ENCODE data around the gene ARL5B.
"Not testable (repeated sequence)": the region's sequence is repeated elsewhere in the genome, so short reads cannot be mapped to it uniquely, and the experiment has no call there.

The ARL5B gene, protein sequence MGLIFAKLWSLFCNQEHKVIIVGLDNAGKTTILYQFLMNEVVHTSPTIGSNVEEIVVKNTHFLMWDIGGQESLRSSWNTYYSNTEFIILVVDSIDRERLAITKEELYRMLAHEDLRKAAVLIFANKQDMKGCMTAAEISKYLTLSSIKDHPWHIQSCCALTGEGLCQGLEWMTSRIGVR

DNA sequence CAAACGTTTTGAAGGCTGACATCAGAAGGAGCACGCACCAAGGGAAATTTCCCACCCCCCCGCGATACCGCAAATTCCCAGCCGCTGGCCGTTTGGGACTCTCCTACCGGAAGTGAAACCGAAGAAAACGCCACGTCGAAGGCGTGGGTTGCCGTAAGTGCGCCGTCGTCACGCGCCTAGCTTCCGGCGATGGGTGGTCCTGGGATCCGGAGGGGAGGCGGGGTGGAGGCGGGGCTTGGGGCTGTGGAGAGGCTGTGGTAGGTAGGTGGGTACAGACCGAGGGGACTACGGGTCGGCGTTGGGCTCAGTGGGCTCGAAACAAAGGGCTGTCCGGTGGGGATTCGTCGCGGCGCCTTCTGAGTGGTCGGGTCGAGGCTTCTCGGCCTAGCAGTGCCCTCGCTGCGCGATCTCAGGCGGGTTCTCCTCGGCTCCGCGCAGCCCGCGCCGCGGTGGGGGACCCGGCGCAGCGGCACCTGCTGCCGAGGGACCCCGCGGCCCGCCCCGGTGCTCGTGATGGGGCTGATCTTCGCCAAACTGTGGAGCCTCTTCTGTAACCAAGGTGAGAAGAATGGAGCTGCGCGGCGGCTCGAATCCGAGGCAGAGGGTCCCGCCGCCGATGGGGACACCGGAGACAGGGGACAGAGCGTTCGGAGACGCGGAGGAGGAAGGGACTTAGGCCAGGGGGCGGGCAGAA lies at the start of gene ARL5B:
ARL5B (plus strand) TSS at position 307 of the 694 bp plus-strand sequence; CDS start at position 514, 207 bp downstream.
- DNase-seq (ENCODE audit: low read depth, low spot score), result peak; percentile 93

DNA sequence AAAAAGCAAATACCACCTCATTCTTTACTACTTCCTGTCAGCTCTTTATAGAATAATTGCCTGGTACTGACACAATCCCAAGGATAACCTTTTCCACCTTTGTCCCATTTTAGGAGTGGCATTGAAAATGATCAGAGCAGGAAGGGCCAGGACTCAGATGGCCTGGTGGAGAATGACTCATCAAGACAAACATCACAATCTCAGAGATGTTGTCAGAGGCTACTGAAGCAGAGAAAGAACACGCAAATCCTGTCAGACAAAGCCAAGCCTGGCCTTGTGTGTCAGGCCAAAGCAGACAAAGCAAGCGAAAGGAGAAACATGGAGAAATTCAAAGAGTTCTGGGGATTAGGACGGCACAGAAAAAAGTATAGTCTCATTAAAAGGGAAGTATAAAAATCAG lies 48.7 kb upstream of the ARL5B start:
- DNase-seq (ENCODE audit: low read depth, low spot score), result peak; percentile 33

DNA sequence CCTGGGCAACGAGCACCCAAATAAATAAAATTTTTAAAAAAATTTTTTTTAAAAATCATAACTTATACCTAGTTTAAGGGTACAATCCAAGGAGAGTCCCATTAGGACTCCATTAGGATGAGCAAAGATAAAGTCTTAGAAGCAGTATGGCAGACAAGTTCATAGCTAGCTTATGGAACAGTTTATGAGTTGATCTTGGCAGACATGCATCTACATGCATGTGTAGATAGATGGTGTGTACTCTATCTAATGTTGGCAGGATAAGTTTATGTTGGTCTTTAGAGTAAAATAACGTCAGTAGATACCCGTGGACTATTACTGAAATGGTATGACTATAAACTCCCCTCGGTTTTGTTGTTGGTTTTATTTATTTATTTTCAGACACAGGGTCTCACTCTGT lies 48.1 kb upstream of the ARL5B start:
- DNase-seq (ENCODE audit: low read depth, low spot score), result no peak

DNA sequence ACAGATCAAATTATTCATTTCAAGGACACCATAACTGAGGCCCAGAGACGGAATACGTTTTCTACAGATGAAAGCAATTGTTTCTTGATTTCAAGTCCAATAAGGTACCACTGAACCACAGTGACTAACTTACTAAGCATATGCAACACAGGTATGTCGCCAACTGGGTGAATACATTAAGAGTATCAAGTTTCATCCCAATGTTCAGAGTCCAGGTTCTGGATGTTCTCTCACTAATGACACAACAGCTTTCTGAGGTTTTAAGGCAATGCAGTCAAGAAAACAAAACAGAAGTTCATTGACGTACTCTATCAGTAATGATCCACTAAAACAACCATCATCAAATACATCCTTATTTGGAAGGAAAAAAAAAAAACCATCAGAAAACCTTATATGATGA lies 43.6 kb upstream of the ARL5B start:
- DNase-seq (ENCODE audit: low read depth, low spot score), result no peak

DNA sequence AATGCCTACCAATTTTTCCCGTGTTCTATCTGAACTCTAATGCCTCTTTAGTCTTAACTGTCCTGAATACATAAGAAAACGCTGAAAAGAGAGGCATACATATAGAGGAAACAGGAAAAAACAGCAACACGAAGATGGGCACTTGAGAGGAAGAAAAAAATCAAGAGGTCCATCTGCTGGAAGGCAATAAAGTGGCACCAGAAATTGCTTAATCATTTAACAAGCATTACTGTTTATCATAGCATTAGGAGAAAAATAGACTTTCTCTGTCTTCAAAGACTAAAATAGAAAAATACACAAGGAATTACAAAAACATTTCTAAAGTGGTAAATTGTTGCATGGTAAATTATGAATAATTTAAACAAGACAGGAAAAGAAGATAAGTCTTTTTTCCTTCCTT lies 42.9 kb upstream of the ARL5B start:
- no peak for DNase-seq (ENCODE audit: low read depth, low spot score)

DNA sequence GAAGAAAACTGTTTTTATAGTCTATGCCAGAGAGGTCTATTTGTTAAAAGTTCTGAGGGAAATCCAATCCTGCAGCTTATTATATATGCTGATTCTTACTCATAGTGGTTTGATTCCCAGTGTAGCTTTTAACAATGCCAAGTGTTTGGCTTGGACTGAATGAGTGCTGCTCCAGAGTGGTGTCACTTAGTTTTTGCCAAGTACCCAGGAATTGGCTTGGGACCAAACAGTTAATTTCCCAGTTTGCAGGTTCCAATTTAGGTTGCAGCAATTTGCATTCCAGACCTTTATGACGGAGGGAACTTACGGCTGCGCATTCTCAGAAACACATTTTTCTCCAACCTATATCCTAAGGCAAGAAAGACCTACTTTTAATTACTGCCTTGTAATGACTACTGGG lies 40.2 kb upstream of the ARL5B start:
- no peak for DNase-seq (ENCODE audit: low read depth, low spot score)

DNA sequence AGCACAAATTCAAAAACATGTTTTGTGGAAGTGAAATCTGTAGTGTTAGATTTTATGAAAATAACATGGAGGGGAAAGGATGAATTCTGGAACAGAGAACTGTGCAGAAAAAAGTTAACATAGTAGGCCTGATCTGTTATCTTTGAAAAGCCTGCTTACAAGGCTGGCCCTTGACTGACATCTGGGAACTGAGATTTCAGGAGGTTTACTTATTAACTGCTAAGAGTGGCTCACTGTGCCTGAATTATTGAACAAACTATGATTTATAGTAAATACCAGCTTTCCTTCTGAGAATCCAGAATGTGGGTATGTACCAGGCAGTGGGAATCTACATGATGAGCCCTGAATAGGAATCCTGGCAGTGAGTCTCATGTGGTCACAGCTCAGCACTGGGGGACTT lies 38.4 kb upstream of the ARL5B start:
- DNase-seq (ENCODE audit: low read depth, low spot score), result no peak

DNA sequence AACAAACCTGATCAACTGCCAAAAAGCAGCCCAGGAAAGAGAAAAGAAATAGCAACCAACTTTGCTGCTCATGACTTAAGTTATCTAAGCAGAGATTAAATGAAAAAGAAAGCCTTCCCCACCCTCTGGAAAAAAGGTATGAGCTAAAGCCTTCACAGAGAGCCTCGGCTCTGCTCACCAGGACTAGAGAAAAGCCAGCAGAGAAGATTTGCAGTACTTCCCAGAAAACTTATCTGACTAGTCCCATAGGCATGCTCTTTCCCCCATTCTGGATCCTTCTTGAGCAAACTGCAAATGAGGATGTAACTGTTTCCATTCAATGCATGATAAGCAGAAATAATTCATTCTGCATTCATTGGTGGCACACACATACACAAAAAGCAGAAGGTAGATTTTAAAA lies 35.6 kb upstream of the ARL5B start:
- not testable (repeated sequence) for DNase-seq (ENCODE audit: low read depth, low spot score)

DNA sequence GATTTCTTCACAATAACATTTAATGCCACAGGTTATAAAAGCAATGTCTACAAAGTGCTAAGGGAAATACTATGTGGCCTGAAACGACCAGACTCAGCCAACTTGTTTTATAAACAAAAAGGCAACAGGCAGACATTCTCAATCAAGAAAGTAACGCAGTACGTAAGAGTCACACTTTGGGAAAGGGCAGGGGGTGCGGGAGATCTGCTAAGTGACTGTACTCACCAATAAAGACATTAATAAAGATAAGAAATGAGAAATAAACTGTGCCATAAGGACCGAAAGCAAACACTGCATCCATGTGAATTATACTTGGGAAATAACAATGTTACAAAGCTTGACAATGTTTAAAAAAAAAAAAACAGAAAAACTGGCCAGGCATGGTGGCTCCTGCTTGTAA lies 33.3 kb upstream of the ARL5B start:
- no peak for DNase-seq (ENCODE audit: low read depth, low spot score)

DNA sequence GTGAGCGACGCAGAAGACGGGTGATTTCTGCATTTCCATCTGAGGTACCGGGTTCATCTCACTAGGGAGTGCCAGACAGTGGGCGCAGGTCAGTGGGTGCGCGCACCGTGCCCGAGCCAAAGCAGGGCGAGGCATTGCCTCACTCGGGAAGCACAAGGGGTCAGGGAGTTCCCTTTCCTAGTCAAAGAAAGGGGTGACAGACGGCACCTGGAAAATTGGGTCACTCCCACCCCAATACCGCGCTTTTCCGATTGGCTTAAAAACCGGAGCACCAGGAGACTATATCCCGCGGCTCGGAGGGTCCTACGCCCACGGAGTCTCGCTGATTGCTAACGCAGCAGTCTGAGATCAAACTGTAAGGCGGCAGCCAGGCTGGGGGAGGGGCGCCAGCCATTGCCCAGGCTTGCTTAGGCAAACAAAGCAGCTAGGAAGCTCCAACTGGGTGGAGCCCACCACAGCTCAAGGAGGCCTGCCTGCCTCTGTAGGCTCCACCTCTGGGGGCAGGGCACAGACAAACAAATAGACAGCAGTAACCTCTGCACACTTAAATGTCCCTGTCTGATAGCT lies 31.7 kb upstream of the ARL5B start:
- DNase-seq (ENCODE audit: low read depth, low spot score), result peak; percentile 22

DNA sequence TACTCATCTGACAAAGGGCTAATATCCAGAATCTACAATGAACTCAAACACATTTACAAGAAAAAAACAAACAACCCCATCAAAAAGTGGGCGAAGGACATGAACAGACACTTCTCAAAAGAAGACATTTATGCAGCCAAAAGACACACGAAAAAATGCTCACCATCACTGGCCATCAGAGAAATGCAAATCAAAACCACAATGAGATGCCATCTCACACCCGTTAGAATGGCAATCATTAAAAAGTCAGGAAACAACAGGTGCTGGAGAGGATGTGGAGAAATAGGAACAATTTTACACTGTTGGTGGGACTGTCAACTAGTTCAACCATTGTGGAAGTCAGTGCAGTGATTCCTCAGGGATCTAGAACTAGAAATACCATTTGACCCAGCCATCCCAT lies 26.7 kb upstream of the ARL5B start:
- not testable (repeated sequence) for DNase-seq (ENCODE audit: low read depth, low spot score)

DNA sequence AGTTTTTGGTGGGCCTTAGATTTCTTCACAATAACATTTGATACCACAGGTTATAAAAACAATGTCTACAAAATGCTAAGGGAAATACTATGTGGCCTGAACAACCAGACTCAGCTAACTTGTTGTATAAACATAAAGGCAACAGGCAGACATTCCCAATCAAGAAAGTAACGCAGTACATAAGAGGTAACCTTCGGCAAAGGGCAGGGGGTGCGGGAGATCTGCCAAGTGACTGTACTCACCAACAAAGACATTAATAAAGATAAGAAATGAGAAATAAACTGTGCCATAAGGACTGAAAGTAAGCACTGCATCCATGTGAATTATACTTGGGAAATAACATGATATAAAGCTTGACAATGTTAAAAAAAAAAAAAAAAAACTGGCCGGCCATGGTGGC lies 23.2 kb upstream of the ARL5B start:
- DNase-seq (ENCODE audit: low read depth, low spot score), result no peak

DNA sequence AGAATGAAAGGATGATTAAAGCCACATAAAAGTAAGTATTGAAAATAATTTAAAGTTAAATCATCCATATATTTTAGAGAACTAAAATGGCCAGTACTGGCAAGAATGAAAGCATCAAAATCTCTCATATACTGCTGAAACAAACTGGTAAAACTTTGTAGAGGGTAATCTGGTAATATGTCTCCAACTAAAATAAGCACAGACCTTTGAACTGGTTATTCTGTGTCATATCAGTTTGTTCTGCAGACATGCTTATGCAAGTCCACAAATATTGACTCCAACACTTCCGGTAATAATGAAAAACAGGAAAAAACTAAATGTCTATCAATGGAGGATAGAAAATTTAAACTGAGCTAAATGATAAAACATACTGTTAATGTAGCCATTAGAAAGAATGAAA lies 21.8 kb upstream of the ARL5B start:
- not testable (repeated sequence) for DNase-seq (ENCODE audit: low read depth, low spot score)

DNA sequence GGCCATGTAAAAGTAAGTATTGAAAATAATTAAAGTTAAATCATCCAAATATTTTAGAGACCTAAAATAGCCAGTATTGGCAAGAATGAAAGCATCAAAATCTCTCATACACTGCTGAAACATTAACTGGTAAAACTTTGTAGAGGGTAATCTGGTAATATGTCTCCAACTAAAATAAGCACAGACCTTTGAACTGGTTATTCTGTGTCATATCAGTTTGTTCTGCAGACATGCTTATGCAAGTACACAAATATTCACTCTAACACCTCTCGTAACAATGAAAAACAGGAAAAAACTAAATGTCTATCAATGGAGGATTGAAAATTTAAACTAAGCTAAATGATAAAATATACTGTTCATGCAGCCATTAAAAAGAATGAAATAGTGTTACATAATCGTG lies 19.5 kb upstream of the ARL5B start:
- DNase-seq (ENCODE audit: low read depth, low spot score), result not testable (repeated sequence)

DNA sequence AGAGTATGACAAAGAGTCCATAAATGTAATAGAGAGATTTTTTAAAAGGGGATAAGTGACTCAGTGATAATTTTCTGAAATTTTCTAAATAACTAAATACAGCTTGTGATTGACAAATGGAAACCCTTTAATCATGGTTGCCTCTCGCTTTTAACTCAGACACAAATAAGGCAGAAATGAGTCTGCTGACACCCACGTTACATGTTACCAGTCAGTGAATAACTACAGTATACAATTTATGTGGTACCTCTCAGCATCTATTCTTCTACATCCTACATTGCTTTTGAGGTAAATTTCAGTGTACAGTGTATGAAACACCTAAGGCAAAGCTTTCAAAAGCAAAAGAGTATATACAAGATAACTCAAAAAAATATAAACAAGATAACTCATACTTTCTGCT lies 12.1 kb upstream of the ARL5B start:
- DNase-seq (ENCODE audit: low read depth, low spot score), result no peak

DNA sequence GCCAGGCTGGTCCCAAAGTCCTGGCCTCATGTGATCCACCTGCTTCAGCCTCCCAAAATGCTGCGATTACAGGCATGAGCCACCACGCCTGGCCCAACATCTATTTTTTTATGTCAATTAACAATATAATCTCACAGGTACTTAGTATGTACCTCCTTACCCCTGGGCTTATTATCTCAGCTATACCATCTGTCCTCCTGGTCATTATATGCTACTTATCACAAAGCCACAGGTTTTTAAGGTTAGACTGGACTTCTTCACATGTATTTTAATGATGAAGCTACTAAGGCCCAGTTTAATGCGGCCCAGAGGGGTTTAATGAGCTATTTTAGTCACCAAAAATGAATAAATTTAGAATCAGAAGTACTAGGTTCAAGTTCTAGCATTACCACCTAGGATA lies 11.3 kb upstream of the ARL5B start:
- DNase-seq (ENCODE audit: low read depth, low spot score), result no peak

DNA sequence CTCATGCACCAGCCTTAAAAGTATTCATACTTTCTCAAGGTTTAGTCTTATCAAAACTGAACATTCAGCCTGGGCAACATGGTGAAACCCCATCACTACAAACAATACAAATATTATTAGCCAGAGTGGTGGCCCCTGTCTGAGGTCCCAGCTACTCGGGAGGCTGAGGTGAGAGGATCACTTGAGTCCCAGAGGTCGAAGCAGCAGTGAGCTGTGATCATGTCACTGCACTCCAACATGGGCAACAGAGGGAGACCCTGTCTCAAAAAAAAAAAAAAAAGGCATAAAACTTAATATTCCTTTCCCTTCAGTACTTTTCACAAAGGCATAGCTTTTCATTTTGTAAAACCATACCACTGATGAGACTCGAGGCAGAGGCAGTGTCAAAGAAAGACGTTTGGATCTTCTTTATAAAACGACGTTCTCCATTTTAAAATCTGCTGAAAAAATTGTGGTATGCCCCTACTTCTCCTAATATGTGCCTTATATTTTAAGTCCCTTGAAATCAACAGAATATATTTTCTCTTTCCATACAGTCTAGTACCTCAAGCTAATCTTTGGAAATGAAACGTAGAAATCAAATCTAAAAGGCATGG lies 9.8 kb upstream of the ARL5B start:
- no peak for DNase-seq (ENCODE audit: low read depth, low spot score)

DNA sequence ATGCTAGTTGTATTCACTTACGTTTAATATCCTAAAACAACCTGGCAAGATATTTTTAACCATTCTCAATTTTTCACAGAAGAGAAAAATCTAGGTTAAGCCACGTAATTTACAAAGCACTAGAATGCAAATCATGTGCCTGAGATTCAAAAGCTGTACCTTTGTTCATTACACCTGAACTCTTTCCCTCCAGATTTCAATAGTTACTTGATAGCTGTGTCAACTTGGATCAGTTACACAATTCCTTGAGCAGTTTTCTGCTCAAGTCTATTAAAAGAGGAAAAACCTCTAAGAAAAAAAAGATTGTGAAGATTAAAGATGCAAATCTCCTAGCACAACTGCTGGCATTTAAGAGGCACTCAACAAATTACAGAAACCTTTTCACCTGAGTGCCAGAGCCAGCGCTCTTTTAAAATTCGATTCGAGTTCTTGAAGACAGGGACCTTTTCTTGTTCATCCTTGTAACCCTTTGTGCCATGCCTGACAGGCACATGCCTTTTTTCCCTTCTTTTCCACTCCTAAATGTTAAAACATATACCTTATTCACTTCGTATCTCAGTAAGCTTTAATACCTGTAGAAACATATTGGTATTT lies 8.7 kb upstream of the ARL5B start:
- DNase-seq (ENCODE audit: low read depth, low spot score), result no peak

DNA sequence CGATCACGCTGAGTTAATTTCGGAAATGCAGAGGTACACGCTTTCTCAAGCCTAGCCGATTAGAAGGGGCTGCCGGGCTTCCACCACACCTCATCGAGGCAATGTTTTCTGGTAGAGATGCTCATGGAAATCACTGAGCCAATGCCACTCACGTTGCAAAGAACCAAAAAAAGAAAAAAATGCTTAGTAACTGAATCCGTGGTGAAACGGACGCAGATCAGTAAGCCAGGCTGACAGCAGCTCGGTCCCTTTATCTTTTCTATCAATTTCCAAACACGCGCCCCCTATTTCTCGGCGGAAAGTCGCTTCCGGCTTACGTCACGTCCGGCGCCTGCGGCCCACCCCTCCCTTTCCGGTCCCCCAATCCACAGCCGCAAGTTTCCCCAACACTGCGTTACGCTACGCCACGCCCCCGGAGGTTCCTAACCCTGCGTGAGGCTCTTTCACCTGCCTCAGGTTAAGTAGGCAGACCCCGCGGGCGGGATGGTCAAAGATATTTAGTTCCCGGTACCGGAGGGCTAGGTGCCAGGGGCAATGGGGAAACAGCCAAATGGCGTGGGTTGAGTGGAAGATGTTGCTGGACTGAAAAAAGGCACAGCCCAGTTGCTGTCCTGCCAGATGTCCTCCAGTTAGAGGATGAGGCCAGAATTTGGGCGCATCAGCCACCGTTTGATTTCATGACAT lies 7.8 kb upstream of the ARL5B start, which contains the start of gene NSUN6:
NSUN6 (minus strand) TSS at position 264 of the 684 bp plus-strand sequence. CDS start 384 bp downstream, outside the sequence.
- DNase-seq (ENCODE audit: low read depth, low spot score), result no peak

DNA sequence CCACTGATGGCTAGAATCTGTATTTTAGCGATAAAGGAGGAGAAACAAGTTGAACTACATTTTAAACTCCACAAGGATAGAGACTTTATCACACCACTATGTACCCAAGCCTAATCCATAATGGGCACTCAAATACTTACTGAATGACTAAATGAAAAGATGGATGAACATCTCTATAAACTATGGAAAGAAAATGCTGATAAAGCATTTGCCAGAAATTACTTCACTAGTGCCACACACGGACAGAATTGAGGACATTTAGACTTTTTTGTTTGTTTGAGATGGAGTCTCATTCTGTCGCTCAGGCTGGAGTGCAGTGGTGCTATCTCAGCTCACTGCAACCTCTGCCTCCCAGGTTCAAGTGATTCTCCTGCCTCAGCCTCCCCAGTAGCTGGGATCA lies 6.1 kb upstream of the ARL5B start:
- no peak for DNase-seq (ENCODE audit: low read depth, low spot score)

DNA sequence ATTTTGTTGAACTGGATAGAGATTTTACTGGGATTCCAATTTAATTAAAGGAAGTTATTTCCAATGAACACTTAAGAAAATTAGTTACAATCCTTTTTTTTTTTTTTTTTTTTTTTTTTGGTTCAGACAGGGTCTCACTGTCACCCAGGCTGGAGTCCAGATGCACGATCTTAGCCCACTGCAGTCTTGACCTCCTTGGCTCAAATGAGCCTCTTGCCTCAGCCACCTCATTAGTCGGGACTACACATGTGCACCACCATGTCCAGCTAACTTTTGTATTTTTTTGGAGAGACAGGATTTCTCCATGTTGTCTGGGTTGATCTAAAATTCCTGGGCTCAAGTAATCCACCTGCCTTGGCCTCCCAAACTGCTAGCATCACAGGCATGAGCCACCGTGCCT lies 2.5 kb upstream of the ARL5B start:
- no peak for DNase-seq (ENCODE audit: low read depth, low spot score)

All from brain pericyte (primary cell).